CD4-positive, alpha-beta T cell treated with Interferon alpha-2 for 1 hour (primary cell): ENCODE measurements around the gene APPL2.
"Not testable (repeated sequence)": the region's sequence is repeated elsewhere in the genome, so short reads cannot be mapped to it uniquely, and the experiment has no call there.

ENCODE experiments used
- DNase-seq, 2 donors: peaks; one replicate each; pipeline ENCODE4 v3.0.0-alpha.2; 2020 to 2022

APPL2 gene

DNA sequence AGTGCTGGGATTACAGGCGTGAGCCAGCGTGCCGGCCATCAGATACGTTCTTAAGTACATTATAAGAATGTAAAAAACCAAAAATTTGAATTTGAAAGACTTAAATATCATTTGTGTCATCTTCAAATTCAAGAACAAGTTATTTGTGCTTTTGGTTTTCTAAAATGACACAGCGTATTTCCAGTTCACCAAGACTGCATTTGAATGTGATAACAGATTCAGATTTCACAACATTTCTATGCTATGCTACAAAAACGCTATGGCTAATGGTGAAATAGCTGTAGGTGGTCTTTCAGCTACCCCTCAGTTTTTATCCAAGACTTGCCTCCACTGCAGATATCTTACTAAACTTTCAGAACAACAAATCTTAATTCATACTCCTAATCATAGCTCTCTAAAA lies 46.7 kb downstream of the APPL2 start:
- no peak for DNase-seq

DNA sequence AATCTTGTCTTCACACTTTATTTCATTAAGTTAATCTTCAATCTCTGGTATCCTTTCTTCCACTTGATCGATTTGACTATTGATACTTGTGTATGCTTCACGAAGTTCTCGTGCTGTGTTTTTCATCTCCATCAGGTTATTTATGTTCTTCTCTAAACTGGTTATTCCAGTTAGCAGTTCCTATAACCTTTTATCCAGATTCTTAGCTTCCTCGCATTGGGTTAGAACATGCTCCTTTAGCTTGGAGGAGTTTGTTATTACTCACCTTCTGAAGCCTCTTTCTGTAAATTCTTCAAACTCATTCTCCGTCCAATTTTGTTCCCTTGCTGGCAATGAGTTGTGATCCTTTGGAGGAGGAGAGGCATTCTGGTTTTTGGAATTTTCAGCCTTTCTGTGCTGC lies 52.0 kb downstream of the APPL2 start:
- DNase-seq = not testable (repeated sequence)

DNA sequence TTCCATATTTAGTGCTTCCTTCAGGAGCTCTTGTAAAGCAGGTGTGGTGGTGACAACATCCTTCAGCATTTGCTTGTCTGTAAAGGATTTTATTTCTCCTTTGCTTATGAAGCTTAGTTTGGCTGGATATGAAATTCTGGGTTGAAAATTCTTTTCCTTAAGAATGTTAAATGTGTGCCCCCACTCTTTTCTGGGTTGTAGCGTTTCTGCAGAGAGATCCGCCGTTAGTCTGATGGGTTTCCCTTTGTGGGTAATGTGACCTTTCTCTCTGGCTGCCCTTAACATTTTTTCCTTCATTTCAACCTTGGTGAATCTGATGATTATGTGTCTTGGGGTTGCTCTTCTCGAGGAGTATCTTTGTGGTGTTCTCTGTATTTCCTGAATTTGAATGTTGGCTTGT lies 52.6 kb downstream of the APPL2 start:
- not testable (repeated sequence) for DNase-seq

DNA sequence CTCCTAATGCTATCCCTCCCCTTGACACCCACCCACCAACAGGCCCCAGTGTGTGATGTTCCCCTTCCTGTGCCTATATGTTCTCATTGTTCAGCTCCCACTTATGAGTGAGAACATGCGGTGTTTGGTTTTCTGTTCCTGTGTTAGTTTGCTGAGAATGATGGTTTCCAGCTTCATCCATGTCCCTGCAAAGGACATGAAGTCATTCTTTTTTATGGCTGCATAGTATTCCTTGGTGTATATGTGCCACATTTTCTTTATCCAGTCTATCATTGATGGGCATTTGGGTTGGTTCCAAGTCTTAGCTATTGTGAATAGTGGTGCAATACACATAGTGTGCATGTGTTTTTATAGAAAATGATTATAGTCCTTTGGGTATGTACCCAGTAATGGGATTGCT lies 56.9 kb downstream of the APPL2 start:
- not testable (repeated sequence) for DNase-seq

DNA sequence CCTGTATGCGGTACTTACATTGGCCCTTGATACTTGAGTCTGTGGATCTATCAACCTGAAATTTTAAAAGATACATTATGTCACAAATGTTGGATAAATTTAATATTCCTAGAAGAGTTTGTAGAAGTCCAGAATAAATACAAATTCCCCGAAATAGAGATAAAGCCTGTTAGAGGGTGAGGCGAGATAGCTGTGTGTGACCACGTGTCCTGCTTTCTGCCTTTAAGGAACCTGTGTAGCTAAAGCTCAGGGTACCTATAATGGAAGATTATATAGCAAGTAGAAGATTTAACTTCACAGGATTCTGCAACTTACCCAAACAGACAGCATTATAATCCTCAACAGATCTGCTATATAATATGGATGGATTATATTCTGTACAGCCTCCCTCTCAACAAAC lies 58.8 kb downstream of the APPL2 start:
- DNase-seq = no peak

DNA sequence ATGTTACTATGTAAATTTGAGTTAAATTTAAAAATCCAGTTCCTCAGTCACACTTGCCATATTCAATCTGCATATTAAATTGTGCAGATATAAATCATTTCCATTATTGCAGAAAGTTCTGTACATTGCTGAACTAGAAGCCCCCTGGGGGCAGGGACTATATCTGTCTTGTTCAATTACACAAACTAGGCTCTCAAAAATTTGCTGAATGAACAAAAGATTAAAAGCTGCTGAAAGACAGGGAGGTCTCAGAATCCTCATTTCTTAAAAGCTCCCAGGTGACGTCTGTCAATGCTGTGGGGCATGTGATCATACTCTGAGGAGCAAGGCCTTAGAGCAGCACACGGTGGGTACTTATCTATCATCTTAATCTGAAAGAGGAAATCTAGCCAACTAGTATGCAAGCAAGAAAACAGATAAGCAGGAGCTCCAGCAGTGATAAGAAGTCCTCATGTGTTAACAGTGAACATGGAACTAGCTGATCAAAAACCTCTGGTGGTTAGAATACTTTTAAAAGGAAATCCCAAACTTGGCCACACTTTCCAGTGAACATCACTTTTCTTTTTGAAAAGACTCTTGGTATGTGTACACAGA lies 60.5 kb downstream of the APPL2 start:
- no peak for DNase-seq

DNA sequence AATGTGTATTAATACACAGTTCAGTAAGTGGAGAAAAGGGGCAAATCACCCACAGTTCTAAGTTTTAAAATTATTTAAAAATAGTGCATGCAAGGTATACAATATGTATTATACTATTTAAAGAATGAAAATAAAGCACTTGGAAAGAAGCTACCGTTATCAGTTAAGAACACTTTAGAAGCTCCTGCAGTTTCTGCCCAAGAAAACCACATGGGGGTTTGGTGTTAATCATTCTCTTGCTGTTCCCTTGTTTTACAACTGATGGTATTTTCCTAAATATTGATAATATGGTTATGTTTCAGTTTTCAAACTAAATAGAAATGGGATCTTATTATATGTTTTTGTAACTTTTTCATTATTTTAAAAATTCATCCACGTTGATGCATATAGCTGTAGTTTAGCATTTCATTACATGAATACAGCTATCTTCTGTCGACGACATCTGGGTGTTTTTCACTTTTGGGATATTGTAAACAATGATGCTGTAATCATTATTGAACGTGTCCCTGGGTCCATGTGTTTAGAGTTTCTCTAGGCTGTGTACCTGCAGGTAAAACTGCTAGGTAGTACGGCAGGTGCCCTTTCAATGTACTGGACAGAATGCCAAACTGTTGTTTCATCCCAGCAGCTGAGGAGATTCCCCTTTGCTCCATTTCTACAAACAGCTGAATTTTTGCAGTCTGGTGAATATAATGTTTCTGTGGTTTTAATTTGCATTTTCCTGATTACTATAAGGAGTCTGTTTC lies 64.1 kb downstream of the APPL2 start:
- no peak for DNase-seq

DNA sequence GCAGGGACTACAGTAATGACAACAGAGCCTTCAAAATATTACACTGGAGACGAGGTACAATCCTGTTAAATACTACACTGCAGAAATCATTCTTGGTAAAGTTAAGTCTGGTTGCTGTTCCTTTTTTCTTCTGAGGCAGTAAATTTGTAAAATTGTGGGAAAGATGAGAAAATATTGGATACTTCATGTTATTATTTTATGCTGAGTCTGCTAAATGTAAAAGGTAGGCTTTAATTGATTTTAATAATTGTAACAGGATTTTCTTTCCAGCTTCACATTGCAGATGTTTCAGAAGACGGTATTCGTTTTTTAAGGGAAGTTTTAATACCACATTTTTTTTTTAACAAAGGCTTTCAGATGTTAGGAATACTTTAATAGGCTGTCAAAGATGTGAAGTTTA lies 65.8 kb downstream of the APPL2 start:
- DNase-seq = no peak

DNA sequence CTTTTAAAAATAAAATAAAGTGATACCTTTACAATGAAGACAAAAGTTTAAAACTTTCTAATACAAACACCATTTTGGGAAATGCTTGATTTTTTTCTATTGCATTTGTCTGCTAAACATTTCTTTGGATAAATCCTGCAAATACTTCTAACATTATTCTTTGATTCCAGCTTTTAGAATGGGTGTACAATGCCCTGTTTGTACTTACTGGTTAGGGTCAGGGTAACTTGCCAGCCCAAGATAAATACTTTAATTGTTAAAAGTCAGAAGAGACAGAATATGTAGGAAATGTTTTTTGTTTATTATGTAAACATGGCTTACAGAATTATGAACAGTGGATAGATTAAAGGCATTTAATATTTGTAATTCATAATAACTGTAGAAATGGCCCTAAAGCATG lies 68.0 kb downstream of the APPL2 start:
- DNase-seq = no peak

DNA sequence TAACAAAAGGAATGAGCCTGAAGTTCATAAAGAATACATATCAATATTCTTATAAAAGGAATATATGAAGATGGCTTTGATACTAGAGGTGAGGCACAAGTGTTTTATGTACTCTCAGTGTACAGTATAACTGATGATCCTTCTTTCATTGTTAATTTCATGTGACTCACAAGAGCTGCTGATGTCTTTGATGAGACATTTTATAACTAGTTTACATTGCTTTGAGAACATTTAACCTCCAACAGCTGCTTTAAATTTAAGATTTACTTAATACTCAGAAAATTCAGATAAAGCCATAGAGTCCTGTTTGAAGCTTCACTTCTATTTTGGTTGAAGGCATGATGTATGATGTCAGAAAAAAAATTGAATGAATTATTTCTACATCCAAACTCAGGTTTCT lies 68.6 kb downstream of the APPL2 start:
- no peak for DNase-seq

DNA sequence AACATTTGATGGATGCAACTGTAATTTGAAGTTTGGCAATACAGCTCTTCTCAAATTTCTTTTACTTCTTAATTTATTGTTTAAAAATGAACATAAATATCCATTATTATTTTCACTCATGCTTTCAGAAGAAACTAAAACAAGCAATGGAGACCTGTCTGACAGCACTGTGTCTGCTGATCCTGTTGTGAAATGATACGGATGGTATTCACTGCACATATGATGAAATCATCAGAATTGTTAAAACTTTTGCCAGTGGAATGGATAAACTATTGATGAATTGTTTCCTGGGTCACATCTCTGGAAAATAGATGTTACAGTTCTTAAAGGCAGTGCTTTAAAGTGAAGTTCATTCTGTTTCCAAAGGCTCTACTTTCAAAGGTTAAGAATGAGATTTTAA lies 69.2 kb downstream of the APPL2 start:
- no peak for DNase-seq

DNA sequence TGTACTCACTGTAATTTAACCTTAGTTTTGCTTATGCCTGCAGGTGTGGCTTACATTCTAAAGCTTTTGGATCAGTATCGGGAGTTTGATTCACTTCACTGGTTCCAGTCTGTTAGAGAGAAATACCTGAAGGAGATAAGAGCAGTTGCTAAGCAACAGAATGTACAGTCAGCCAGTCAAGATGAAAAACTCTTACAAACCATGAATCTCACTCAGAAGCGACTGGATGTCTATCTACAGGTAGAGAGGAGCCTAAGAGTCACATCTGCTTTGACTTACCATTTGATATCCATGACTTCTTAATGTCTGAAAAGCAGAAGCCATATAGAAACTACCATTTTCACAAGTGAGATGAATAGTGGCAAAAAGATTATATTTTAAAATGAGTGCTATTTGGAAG lies 71.9 kb downstream of the APPL2 start:
- no peak for DNase-seq

DNA sequence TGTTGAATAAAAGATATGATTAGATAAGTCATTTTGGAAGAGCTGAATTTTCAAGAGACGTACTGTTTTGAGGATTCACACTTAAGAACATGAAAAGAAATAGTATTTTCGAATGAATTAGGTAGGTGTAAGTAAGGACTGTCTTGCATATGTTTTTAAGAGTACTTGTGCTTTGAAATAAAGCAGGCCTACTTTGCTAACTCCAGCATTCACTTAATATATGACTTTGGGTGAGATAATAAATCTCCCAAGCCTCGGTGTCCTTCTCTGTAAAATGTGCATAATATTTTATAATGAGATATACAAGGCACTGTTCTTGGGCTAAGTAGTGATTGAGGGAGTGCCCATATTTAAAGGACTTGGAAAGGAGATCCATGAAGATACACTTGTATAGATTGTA lies 73.8 kb downstream of the APPL2 start:
- DNase-seq = no peak

DNA sequence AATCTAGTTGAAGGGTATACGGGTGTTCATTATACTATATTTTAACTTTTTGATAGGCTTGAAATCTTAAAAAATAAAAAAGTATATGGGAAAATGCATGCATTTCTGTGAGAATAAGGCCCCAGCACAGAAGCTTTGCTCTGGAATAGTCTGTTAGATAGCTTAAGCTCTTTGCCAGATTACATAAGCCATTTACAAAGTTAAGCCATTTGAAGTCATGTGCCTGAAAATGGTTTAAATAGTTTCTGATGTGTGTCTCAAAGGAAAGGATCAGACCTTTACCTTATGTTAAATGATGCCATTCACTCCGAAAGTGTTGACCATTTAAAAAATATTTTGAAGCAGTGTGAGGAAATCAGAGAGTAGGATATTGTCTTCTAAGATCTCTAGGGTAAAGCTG lies 77.1 kb downstream of the APPL2 start:
- no peak for DNase-seq

DNA sequence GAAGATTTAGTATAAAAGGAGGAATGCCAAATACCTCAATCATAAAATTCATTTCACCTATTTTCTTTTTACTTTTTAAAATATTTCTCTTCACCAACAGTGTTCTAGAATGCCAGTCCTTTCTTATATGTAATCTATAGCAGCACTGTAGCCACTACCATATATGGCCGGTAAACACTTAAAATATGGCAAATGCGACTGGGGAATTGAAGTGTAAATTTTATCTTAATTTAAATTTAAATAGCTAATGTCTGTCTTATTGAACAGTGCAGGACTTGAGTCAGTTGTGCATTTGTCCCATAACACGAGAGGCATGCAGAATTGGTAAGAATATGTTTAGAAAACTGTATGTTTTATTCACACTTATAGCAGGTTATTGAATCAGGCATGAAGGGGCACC lies 78.4 kb downstream of the APPL2 start:
- no peak for DNase-seq

DNA sequence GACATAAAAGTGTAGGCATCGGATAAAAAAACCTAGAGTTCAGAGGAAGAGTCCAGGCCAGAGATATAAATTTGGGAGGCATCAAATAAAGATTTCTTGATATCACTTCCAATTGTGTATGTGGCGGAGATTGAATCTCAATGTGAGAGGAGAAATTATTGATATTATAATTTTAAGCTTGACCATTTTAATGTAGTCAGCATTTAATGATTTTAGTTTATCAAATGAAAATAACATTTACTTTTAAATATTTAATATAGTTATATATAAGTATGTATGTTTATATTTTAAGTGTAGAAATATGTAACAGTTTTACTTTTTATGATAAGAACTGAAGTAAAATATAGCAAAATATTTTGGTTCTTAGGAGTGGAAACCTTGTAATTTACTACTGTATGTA lies 79.7 kb downstream of the APPL2 start:
- DNase-seq = no peak

DNA sequence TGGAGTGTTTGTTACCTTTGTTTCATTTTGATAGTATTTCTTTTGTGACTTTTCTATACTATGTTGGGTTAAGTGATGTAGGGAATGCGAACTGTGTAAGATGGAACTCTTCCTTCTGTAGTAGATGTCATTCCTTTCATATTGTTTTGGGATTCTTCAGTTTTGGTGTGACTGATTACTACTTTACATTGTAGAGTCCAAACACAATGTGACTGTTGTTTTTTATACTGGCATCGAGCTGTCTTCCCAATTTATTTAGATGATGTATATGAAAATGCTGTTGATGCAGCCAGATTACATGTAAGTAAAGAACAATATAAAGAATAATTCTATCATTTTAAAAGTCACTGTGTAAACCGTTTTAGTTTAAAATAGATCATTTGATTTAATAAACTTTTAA lies 93.7 kb downstream of the APPL2 start:
- no peak for DNase-seq

DNA sequence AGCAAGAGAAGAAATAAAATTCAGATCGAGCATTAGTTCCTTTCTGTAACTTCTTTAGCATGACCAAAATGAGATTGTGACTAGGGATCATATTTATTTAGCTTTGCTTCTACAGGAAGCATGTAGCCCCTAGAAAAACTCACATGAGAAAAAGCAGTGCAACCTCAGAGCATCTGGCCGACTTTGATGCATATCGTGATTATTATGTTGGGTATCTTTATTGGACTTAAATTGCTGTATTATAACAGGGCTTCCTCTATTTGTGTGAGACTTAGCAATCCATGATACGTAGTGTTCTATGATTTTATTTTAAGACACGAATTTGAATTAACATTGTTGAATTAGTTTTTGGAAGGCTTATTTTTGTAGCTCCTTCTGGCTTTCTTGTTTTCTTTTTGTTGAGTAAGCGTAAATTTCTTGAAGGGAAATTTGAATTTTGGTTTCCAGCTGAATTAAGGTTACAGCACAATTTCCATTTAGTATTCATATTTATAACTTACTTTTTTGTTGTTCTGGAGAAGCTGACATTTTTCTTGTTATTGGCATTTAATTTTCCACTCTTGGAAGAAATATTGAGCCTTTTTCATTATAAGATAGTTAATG lies 94.6 kb downstream of the APPL2 start:
- no peak for DNase-seq

DNA sequence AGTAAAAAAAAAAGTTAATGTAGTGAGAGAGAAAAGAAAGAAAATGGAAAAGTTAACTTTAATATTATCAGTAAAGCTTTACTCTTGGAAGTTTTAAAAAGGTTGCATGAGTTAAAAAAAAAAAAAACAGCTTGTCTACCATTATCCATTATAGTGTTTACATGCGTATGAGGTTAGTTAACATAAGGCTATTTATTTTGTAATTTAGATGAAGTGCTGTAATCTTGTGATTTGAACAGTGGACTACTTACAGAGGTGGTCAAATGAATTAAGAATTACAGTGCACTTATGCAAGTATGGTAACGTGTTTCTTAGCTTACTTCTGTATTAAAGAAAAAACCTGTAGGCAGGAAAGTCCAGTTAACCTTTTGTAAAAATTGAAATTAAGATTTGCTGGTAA lies 97.7 kb downstream of the APPL2 start:
- no peak for DNase-seq
